Smooth muscle cell (in vitro differentiated cells): ENCODE measurements around the gene PFKL. TPM values are rescaled to one million over a fixed set of nuclear protein-coding genes. Genes with fewer than 3 reads are reported as not detected.

ENCODE experiments used
- DNase-seq: peaks from one replicate; lab custom pipeline; 2025; ENCODE audit not compliant: unreplicated experiment; lab: John Stamatoyannopoulos, UW
- H2AFZ ChIP-seq: fragments of 200-600 bp; sonication (generic); 2 replicates; pipeline ENCODE4 v1.6.0; 2016; ENCODE audit warnings: antibody characterized with exemption, low read depth, mild to moderate bottlenecking
- H3F3A ChIP-seq: fragments of 200-600 bp; sonication (generic); 2 replicates; pipeline ENCODE4 v1.6.0; 2017; ENCODE audit warnings: antibody characterized with exemption, low read depth
- H3K27ac ChIP-seq: fragments of 200-600 bp; sonication (generic); 2 replicates; pipeline ENCODE4 v1.5.1; 2016; ENCODE audit warnings: low read depth, mild to moderate bottlenecking
- H3K27me3 ChIP-seq: fragments of 200-600 bp; sonication (generic); 2 replicates; pipeline ENCODE4 v1.6.1; 2016; ENCODE audit warnings: low read depth, mild to moderate bottlenecking
- H3K36me3 ChIP-seq: fragments of 200-600 bp; sonication (generic); 2 replicates; pipeline ENCODE4 v1.5.1; 2016; ENCODE audit warnings: low read depth
- H3K4me1 ChIP-seq: fragments of 200-600 bp; sonication (generic); 2 replicates; pipeline ENCODE4 v1.5.1; 2016; ENCODE audit warnings: low read depth
- H3K4me2 ChIP-seq: fragments of 200-600 bp; sonication (generic); 2 replicates; pipeline ENCODE4 v1.6.0; 2016; ENCODE audit warnings: mild to moderate bottlenecking
- H3K4me3 ChIP-seq: fragments of 200-600 bp; sonication (generic); 2 replicates; pipeline ENCODE4 v1.5.1; 2016; ENCODE audit warnings: mild to moderate bottlenecking
- H3K79me2 ChIP-seq: fragments of 200-600 bp; sonication (generic); 2 replicates; pipeline ENCODE4 v1.6.0; 2016; ENCODE audit warnings: low read depth, mild to moderate bottlenecking
- H3K9ac ChIP-seq: fragments of 200-600 bp; sonication (generic); 2 replicates; pipeline ENCODE4 v1.6.0; 2016; ENCODE audit warnings: low read depth
- H3K9me3 ChIP-seq: fragments of 200-600 bp; sonication (generic); replicated peaks from 2 replicates; pipeline ENCODE4 v1.5.1; 2016; ENCODE audit warnings: low read depth
- H4K20me1 ChIP-seq: fragments of 200-600 bp; sonication (generic); 2 replicates; pipeline ENCODE4 v1.6.0; 2016; ENCODE audit warnings: low read depth
- CTCF ChIP-seq: fragments of 200-600 bp; sonication (generic); IDR thresholded peaks from 2 replicates; pipeline ENCODE4 v1.5.1; 2017; ENCODE audit warnings: borderline replicate concordance, mild to moderate bottlenecking, antibody characterized with exemption; ENCODE audit not compliant: insufficient read depth, poor library complexity, severe bottlenecking
- WGBS: methylation state at CpG from one replicate; pipeline ENCODE4 v1.1.7; 2016; ENCODE audit warnings: low lambda C conversion rate; 5-methylcytosine and 5-hydroxymethylcytosine counted together
- polyA plus RNA-seq: library from polyadenylated mRNA; unstranded; fragments of >200 nt; fragmentation: Nextera tagmentation; extraction: Ambion mirVana; gene quantifications from 2 replicates; pipeline ENCODE4 v1.2.1, GENCODE V29; 2016
- total RNA-seq: library from RNA; depleted of rRNA; stranded (reverse); fragments of >200 nt; gene quantifications from 2 replicates; pipeline ENCODE4 v1.2.3, GENCODE V29; 2014

Gene PFKL
- total and polyA plus RNA-seq, 2 experiments from 2014 or later: 51.4 to 162 TPM

GRCh38 chr21:44363278-44363677 lies 63.4 kb downstream of the PFKL start:
- 93% methylated on average over 1 of the region's 1 CpG for WGBS
- Histone ChIP-seq H3K79me2 (no peaks in the 10 kb centered on the region), H3K4me1 (no peaks in the 10 kb centered on the region), H3K36me3 (no peaks in the 10 kb centered on the region), H3K27me3 (no peaks in the 10 kb centered on the region), H2AFZ (no peak overlapping the region), H3K4me2 (no peak overlapping the region), H3F3A (no peaks in the 10 kb centered on the region), H3K27ac (no peak overlapping the region), H4K20me1 (no peaks in the 10 kb centered on the region), H3K9me3 (no peaks in the 10 kb centered on the region), H3K4me3 (no peak overlapping the region), H3K9ac (no peak overlapping the region)
- DNase-seq: no peak
- no peak for TF ChIP-seq CTCF

GRCh38 chr21:44364151-44365053 lies 64.5 kb downstream of the PFKL start:
- Histone ChIP-seq H4K20me1 (no peaks in the 10 kb centered on the region), H3K27ac (no peak overlapping the region), H3K9ac (no peak overlapping the region), H3K27me3 (peaks cover 7% of the 10 kb centered on the region), H2AFZ (no peak overlapping the region), H3F3A (no peaks in the 10 kb centered on the region), H3K79me2 (no peaks in the 10 kb centered on the region), H3K4me1 (no peaks in the 10 kb centered on the region), H3K9me3 (no peaks in the 10 kb centered on the region), H3K4me2 (no peak overlapping the region), H3K36me3 (no peaks in the 10 kb centered on the region), H3K4me3 (no peak overlapping the region)
- DNase-seq: no peak
- WGBS: 88% methylated on average over 22 of the region's 22 CpGs
- TF ChIP-seq CTCF: no peak

- 91% methylated on average over 16 of the region's 18 CpGs for WGBS
These were observed 65.6 kb downstream of the PFKL start for GRCh38 chr21:44365251-44365966.

More at GRCh38 chr21:44365251-44365966, 65.6 kb downstream of the PFKL start:
- H3K79me2 ChIP-seq: no peaks in the 10 kb centered on the region
- DNase-seq: no peak
- H3K4me1 ChIP-seq: no peaks in the 10 kb centered on the region
- H3K4me2 ChIP-seq: no peak overlapping the region
- no peak overlapping the region for H3K9ac ChIP-seq
- no peak overlapping the region for H3K4me3 ChIP-seq
- H3K36me3 ChIP-seq: no peaks in the 10 kb centered on the region
- peaks cover 7% of the 10 kb centered on the region for H3K27me3 ChIP-seq
- TF ChIP-seq CTCF: no peak
- H3K9me3 ChIP-seq: no peaks in the 10 kb centered on the region
- no peaks in the 10 kb centered on the region for H3F3A ChIP-seq
- no peak overlapping the region for H2AFZ ChIP-seq
- no peak overlapping the region for H3K27ac ChIP-seq
- H4K20me1 ChIP-seq: no peaks in the 10 kb centered on the region
